ENCODE results near the gene KCNA3. TPM values are rescaled to one million over a fixed set of nuclear protein-coding genes. Genes with fewer than 3 reads are reported as not detected.
"Not testable (repeated sequence)": the region's sequence is repeated elsewhere in the genome, so short reads cannot be mapped to it uniquely, and the experiment has no call there.

The KCNA3 gene
- total RNA-seq, 1 experiment from 2014 or later: not detected

DNA sequence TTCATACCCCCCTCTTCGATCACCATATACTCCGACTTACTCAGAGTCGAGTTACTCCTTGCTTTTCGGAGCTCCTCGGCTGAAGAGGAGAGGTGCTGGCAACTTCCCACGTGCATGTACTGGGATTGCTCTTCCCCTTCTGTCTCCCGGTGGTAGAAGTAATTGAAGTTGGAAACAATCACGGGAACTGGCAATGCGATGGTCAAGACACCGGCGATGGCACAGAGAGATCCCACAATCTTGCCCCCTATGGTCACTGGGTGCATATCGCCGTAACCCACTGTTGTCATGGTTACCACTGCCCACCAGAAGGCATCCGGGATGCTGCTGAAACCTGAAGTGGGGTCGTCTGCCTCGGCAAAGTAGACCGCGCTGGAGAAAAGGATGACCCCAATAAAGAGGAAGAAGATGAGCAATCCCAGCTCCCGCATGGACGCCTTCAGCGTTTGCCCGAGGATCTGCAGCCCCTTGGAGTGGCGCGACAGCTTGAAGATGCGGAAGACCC, 1.5 kb downstream of the KCNA3 start:
- Histone ChIP-seq H3K27me3 (replicated peaks) (peaks cover 58% of the 10 kb centered on the region), H3K27ac (no peak overlapping the region), H3K9me3 (replicated peaks) (0 out of 2 replicates have a peak, but pooled peaks cover 9% of the 10 kb centered on the region), H3K4me3 (no peak overlapping the region), H3K36me3 (no peaks in the 10 kb centered on the region), H3K4me1 (replicated peaks) (no peaks in the 10 kb centered on the region)
- no peak for DNase-seq (ENCODE audit: low read depth in 1 of 2, low spot score in 2 of 2)

DNA sequence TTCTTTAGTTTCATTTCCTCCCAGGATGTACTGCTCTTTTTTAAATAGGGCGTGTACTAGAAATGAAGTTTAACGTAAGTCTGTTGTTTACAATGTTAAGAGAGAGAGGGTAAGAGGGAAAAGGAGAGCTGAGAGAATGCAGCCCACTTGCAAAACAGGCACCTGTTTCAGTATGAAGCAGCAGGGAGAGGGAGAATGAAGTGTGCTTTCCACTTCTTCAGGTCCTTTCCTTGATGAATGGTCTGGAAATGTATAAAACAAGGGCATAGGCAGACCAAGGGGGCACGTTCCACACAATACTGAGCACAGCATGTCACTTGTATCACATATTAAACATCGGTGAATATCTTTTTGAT, 2.0 kb downstream of the KCNA3 start:
- Histone ChIP-seq H3K9me3 (replicated peaks) (0 out of 2 replicates have a peak, but pooled peaks cover 9% of the 10 kb centered on the region), H3K4me3 (no peak overlapping the region), H3K27ac (no peak overlapping the region), H3K27me3 (replicated peaks) (peaks cover 58% of the 10 kb centered on the region), H3K4me1 (replicated peaks) (no peaks in the 10 kb centered on the region), H3K36me3 (no peaks in the 10 kb centered on the region)
- no peak for DNase-seq (ENCODE audit: low read depth in 1 of 2, low spot score in 2 of 2)

DNA sequence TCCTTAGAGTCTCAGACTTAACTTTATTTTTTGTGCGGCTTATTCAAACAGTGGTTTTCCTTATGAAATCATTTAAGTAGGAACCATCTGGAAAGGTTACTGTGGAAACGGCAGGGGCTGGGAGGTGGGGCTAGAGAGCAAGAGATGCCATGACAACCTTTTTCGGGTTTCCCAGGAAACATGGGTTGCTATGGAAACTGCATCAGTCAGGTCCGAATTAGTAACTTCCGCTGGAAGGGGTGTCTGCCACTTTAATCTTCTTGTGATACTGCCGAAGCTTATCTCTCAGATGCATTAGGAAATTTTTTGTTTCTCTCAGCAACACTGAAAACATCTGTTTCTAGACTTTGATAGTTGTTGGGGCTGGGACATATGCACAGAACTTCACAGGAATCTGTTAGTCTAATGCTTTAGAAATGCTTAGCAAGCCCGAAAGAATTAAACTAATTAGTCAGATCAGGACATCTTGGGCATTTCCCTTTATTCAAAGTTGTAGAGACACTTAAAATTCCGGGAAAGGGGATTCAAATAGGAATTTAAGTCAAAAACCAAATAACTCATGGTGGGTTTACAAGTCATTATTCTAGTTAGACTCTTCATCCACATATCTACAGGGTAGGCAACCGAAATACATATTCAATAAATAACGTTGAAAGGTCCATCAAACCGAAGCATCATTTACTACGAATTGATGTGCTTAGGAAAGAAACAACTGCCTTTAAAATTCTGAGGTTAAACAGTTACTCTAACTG, 2.6 kb downstream of the KCNA3 start:
- peaks cover 58% of the 10 kb centered on the region for H3K27me3 ChIP-seq (replicated peaks)

DNA sequence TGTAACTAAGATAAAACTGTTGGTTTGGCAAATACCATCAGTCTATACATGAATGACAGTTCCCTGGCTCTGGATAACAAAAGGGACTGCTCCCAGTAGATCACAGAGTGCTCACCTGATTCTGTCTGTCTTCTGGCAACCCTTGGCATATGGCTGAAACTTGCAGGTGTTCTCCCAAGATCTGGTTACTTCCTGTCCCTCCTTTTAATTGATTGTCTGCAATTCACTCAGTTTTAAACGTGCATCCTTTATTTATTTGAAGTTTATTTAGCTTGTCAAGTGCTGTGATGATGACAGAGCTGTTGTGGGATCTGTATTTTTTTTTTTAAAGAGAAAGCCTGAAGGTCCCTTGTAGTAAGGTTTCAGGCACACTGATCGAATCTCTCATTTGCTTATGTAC, 3.4 kb downstream of the KCNA3 start:
- Histone ChIP-seq H3K36me3 (no peaks in the 10 kb centered on the region), H3K9me3 (replicated peaks) (0 out of 2 replicates have a peak, but pooled peaks cover 9% of the 10 kb centered on the region), H3K27ac (no peak overlapping the region), H3K27me3 (replicated peaks) (peaks cover 55% of the 10 kb centered on the region), H3K4me3 (no peak overlapping the region), H3K4me1 (replicated peaks) (no peaks in the 10 kb centered on the region)
- no peak for DNase-seq (ENCODE audit: low read depth in 1 of 2, low spot score in 2 of 2)

More for the DNA sequence above, 2.6 kb downstream of the KCNA3 start:
- H3K9me3 ChIP-seq (replicated peaks): 0 out of 2 replicates have a peak, but pooled peaks cover 9% of the 10 kb centered on the region
- no peaks in the 10 kb centered on the region for H3K36me3 ChIP-seq
- H3K27ac ChIP-seq: no peak overlapping the region
- no peaks in the 10 kb centered on the region for H3K4me1 ChIP-seq (replicated peaks)
- no peak for DNase-seq (ENCODE audit: low read depth in 1 of 2, low spot score in 2 of 2)
- H3K4me3 ChIP-seq: no peak overlapping the region

- Histone ChIP-seq H3K27ac (no peak overlapping the region), H3K36me3 (no peaks in the 10 kb centered on the region), H3K27me3 (replicated peaks) (peaks cover 27% of the 10 kb centered on the region), H3K4me3 (no peak overlapping the region), H3K4me1 (replicated peaks) (no peaks in the 10 kb centered on the region), H3K9me3 (replicated peaks) (no peaks in the 10 kb centered on the region)
- no peak for DNase-seq (ENCODE audit: low read depth in 1 of 2, low spot score in 2 of 2)
Measured at GRCh38 chr1:110668549-110668948, 6.2 kb downstream of the KCNA3 start.

GRCh38 chr1:110667776-110668175, 7.0 kb downstream of the KCNA3 start:
- DNase-seq (ENCODE audit: low read depth in 1 of 2, low spot score in 2 of 2): no peak
- H3K4me1 ChIP-seq (replicated peaks): no peaks in the 10 kb centered on the region
- no peak overlapping the region for H3K4me3 ChIP-seq
- H3K27ac ChIP-seq: no peak overlapping the region
- H3K27me3 ChIP-seq (replicated peaks): peaks cover 23% of the 10 kb centered on the region
- H3K9me3 ChIP-seq (replicated peaks): no peaks in the 10 kb centered on the region
- no peaks in the 10 kb centered on the region for H3K36me3 ChIP-seq

DNA sequence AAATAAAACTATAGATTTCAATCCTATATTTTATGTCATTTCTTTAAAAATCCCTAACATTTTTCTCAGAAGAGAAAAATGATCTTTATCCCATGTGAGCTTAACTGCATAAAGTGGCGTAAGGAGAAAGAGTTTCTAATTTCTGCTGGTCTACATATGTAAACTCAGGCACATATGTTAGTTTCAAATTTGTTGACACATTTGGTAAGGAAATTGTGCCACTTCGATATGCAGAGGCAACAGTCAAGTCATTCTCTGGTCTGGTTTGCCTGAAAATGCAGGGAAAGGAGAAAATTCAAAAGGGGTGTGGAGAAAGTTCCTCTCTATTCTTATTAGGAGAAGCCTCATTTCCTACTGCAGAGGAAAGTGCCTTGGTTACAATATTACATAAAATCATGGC, 11.5 kb downstream of the KCNA3 start:
- H3K27me3 ChIP-seq (replicated peaks): peaks cover under 1% of the 10 kb centered on the region; the same call in 1 of the 2 replicates
- no peaks in the 10 kb centered on the region for H3K36me3 ChIP-seq
- H3K27ac ChIP-seq: no peak overlapping the region
- no peaks in the 10 kb centered on the region for H3K9me3 ChIP-seq (replicated peaks)
- no peak for DNase-seq (ENCODE audit: low read depth in 1 of 2, low spot score in 2 of 2)
- no peak overlapping the region for H3K4me3 ChIP-seq
- no peaks in the 10 kb centered on the region for H3K4me1 ChIP-seq (replicated peaks)

- not testable (repeated sequence) for H3K9me3 ChIP-seq (replicated peaks); H3K27me3 ChIP-seq (replicated peaks); H3K27ac ChIP-seq; H3K4me1 ChIP-seq (replicated peaks); DNase-seq (ENCODE audit: low read depth in 1 of 2, low spot score in 2 of 2); H3K4me3 ChIP-seq; H3K36me3 ChIP-seq
Measured at GRCh38 chr1:110659559-110659958, 15.2 kb downstream of the KCNA3 start.

DNA sequence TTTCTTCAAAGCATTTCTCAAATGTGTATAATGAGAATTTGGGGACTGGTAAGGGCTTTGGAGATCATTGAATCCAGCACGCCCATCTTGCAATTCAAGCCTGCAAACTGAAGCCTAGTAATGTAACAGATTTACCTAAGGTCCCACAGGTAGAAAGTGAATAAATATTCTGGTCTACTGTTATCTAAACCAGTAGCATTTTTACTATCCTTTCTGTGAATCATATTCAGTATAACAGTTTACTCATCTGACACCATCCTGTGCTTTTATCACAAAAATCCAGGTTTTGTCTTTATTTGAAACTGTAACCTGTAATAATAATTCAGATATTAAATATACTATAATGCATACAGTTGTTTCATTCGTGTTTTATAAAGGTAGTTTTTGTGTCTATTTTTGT, 17.4 kb downstream of the KCNA3 start:
- Histone ChIP-seq H3K36me3 (no peaks in the 10 kb centered on the region), H3K9me3 (replicated peaks) (no peaks in the 10 kb centered on the region), H3K4me1 (replicated peaks) (no peaks in the 10 kb centered on the region), H3K27ac (no peak overlapping the region), H3K4me3 (no peak overlapping the region), H3K27me3 (replicated peaks) (no peaks in the 10 kb centered on the region)
- no peak for DNase-seq (ENCODE audit: low read depth in 1 of 2, low spot score in 2 of 2)

DNA sequence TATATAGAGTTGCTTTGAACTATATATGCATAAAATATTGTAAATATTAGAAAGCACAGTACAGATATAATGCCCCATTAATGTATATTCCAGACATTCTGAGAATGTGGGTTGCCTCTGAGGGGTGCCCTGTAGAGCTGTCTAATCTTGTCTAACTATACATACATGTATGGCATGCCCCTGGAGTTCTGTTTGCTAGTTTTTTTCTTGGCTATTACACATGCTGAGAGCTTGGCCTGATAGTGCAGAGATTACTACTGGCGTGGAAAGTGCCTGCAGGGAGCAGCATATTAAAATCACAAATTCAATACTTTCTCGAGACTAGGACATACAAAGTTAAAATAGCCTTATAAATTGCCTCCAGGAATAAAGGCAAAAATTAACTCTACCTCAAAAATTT, 24.1 kb downstream of the KCNA3 start:
- no peaks in the 10 kb centered on the region for H3K9me3 ChIP-seq (replicated peaks)
- H3K27ac ChIP-seq: no peak overlapping the region
- no peak overlapping the region for H3K4me3 ChIP-seq
- H3K4me1 ChIP-seq (replicated peaks): no peaks in the 10 kb centered on the region
- peaks cover 7% of the 10 kb centered on the region for H3K27me3 ChIP-seq (replicated peaks)
- no peak for DNase-seq (ENCODE audit: low read depth in 1 of 2, low spot score in 2 of 2)
- no peaks in the 10 kb centered on the region for H3K36me3 ChIP-seq

GRCh38 chr1:110648417-110648816, 26.3 kb downstream of the KCNA3 start:
- H3K9me3 ChIP-seq (replicated peaks): no peaks in the 10 kb centered on the region
- no peak overlapping the region for H3K27ac ChIP-seq
- no peaks in the 10 kb centered on the region for H3K36me3 ChIP-seq
- H3K4me3 ChIP-seq: no peak overlapping the region
- DNase-seq (ENCODE audit: low read depth in 1 of 2, low spot score in 2 of 2): no peak
- H3K27me3 ChIP-seq (replicated peaks): peaks cover 7% of the 10 kb centered on the region
- no peaks in the 10 kb centered on the region for H3K4me1 ChIP-seq (replicated peaks)

- no peak for DNase-seq (ENCODE audit: low read depth in 1 of 2, low spot score in 2 of 2)
- H3K4me1 ChIP-seq (replicated peaks): no peaks in the 10 kb centered on the region
- H3K27ac ChIP-seq: no peak overlapping the region
- no peaks in the 10 kb centered on the region for H3K9me3 ChIP-seq (replicated peaks)
- H3K27me3 ChIP-seq (replicated peaks): peaks cover 7% of the 10 kb centered on the region
- H3K4me3 ChIP-seq: no peak overlapping the region
- H3K36me3 ChIP-seq: no peaks in the 10 kb centered on the region
Measured at GRCh38 chr1:110647254-110647891, 27.4 kb downstream of the KCNA3 start.

DNA sequence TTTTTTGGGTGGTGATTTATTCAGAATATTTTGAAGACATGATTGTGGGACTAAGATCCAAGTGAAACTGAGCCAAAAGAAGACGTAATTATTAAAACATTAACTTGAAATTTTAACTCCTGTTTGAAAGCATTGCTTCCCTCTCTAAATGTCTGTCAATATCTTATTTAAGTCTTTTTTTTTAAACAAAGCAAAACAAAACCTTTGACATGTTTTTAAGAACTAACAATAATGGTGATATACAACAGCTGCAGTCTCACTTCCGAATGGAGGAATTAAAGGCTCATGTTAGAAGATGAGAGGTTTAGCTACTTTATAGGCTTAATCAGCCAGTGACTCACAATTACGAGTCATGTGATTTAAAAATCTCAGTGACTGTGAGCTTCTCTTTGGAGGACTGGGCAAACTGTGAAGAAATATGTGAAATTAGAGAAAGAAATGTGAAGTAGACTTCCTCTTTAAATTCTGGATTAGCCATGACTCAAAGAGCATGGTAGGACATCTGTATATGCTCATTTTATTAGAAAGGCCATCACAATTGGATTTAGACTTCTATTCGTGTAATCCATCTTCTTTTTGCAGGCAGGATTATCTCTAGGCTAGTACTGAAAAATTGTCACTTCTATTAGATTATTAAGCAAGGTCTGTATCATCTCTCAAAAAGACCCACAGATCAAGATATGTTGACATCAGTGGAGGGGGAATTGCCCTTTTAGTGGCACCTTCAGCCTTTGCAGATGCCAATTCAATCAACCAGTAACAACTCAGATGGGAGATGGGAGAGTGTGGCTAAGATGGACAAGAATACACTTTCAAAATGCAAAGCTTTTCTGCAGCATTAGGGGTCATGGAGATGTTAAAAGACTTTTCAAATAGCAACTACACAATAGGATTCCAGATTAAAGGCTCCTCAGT, 28.7 kb downstream of the KCNA3 start:
- no peak for DNase-seq (ENCODE audit: low read depth in 1 of 2, low spot score in 2 of 2)
- Histone ChIP-seq H3K9me3 (replicated peaks) (no peaks in the 10 kb centered on the region), H3K4me1 (replicated peaks) (no peaks in the 10 kb centered on the region), H3K27me3 (replicated peaks) (peaks cover 7% of the 10 kb centered on the region), H3K27ac (no peak overlapping the region), H3K4me3 (no peak overlapping the region), H3K36me3 (no peaks in the 10 kb centered on the region)
